ENCODE results near the gene RPN2.

DNA sequence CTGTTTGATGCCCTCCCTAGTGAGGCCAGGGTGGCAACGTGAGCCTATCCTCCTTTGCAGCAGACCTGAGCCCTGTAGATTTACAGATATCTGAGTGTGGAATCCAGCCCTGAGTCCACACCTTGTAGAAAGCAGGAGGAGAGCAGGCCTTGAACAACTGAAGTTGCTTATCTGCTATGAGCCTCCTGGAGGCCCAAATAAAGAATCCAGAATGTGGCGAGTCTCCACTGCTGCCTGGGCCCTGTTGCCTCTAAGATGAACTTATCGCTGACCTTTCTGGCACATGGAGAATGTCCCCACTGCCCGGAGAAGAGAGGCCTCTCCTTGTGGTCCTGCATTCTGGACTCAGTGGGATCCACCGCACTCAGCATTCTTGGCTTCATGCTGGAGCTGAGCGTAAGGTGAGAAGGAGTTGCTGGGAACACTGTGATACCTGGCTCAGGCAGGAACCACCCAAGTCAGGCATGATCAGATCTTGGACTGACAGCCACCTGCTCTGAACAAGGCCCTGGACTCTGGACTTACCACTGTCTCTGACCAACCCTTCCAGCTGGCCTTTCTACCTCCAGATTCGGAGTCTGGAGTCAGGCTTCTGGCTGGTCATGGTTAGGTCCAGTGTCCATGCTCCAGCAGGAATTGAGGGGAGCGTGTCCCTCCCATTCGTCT lies 104.5 kb downstream of the RPN2 start:
- no peak for TF ChIP-seq CTCF (IDR thresholded peaks at IDR 0.05)
- no peak for TF ChIP-seq EZH2 (IDR thresholded peaks at IDR 0.05; ENCODE audit: borderline replicate concordance, insufficient read depth, low read depth, low read length, poor library complexity, severe bottlenecking)

All from B cell (primary cell).